Ovary (tissue), 3 donors: ENCODE measurements around the gene GPD1L.

Source experiments
- CTCF ChIP-seq, 3 donors: fragments of 450-650 bp in 2 of 3; fragments of 200-600 bp in 1 of 3; IDR thresholded peaks; one replicate each; pipeline versions ENCODE4 v1.5.1 to v1.8.0; 2016 to 2022; ENCODE audit warnings: antibody characterized with exemption in 3 of 3, mild to moderate bottlenecking in 1 of 3
- POLR2A ChIP-seq: fragments of 450-650 bp; IDR thresholded peaks from one replicate; pipeline ENCODE4 v1.6.1; 2017; ENCODE audit warnings: antibody characterized with exemption, mild to moderate bottlenecking, moderate library complexity
- donor health status: DM: no; HTN: no; CAD: no.

GRCh38 chr3:32132706-32133105 lies 26.3 kb downstream of the GPD1L start:
- TF ChIP-seq CTCF (IDR thresholded peaks at IDR 0.05) (no peak), POLR2A (no peak)
